Stimulated activated CD4-positive, alpha-beta T cell treated with anti-CD3 and anti-CD28 coated beads, Interleukin-15, amount 100 ng/mL, for 48 hours (primary cell): ENCODE data around the gene PCBP3.
"Not testable (repeated sequence)": the region's sequence is repeated elsewhere in the genome, so short reads cannot be mapped to it uniquely, and the experiment has no call there.

Experiments used
- DNase-seq, 2 donors: peaks; one replicate each; pipeline ENCODE4 v3.0.0-alpha.2; 2020; ENCODE audit warnings: low read depth in 2 of 2

The PCBP3 gene

DNA sequence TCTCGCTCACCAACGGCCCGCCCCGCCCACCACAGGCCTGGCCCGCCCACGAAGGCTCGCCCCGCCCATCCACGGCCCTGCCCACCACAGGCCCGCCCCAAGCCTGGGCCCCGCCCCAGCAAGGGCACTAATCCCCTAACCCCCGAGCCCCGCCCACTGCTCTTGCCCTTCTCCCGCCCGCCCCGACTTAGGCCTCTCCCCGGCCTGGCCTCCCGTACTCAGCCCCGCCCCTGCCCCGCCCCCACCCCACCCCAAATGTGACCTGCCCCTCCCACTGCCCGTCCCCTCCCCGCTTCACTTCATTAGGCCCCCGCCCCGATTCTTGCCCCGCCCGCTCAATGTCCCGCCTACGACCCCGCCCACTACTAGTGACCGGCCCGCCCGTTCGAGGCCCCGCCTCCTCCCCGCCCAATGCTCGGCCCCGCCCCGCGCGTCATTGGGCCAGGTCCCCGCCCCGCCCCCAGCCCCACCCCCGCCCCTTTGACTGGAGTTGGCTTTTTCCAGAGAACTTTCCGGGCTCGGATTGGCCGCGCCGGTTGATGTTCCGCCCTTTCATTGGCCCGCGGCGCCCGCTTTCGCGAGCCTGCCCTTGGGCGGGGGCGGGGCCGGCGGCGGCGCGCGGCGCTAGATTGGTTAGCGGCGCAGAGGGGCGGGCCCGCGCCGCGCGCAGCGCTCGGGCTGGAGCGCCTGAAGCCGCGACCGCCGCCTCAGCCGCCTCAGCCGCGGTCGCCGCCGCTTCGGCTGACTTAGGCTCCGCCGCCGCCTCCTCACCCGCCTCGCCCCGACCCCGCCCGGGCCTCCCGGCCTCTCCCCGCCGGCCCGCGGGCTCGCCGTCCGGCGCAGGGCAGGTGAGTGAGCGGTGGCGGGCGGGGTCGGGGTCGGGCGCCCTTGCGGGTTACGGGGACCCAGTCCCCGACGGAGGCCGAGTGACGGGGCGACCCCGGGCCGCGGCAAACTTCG lies at the start of gene PCBP3:
Gene PCBP3 (plus strand): TSS at position 705 of the 960 bp plus-strand sequence. CDS start 206,361 bp downstream, outside the sequence.
- DNase-seq, result peak; percentile 97 to 99

DNA sequence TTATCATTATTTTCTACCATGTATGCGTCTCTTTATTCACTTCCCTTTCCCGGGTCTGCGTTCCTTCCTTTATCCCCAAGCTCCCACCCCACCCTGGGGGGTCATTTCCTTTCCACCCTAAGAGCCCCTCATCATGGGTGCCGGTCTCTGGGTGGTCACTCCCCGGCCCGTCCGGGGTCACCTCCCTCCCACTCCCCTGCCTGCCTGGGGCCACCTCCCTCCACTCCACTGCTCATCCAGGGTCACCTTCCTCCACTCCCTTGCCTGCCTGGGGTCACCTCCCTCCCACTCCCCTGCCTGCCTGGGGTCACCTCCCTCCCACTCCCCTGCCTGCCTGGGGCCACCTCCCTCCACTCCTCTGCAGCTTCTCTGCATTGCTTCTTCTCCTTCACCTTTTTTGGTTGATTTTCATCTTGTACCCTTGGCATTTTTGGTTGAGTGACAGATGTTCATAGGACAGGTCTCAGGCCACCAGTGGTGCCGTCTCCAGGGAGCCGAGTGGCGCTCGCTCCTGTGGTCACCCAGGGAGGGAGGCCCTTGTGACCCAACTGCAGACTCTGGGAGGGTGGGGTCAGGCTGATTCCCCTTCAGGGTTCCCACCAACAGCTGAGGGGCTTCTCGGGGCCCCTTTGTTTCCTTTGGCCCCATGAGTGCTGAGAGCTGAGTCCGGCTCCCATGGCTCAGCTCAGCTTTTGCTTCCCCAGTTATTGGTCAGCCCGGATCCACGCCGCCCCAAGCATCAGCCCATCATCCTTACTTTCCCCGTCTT lies 48.6 kb upstream of the PCBP3 start:
- DNase-seq, result no peak

DNA sequence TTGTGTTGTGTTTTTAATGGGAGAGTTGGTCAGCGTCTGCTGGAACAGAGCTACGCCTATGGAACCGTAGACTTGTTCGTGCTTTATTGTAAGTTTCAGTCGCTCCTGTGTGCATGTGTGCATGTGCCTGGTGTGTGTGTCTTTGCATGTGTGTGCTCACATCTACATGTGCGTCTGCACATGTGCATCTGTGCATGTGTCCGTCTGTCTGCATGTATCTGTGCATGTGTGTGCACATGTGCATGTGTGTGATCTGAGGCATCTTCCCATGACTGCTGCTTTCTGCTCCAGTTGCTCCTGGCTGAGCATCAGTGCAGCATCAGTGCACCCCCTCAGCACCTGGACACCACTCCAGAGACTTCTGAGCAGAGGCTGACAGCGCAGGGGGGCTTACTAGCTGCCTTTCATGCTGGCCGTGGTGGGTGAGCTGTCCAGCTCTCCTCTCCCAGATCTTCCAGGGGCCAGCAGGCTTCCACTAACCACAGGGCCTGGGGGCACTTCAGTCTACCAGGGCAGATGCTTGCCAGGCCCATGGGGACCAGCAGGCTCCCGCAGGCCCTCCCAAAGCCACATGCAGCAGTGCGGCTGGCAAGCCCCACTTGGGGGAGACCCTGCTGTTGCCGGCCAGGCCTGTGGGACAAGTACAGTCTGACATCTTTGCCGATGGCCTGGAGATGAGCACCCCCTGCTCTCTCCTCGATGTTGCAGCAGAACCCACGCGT lies 47.8 kb upstream of the PCBP3 start:
- DNase-seq, result no peak

DNA sequence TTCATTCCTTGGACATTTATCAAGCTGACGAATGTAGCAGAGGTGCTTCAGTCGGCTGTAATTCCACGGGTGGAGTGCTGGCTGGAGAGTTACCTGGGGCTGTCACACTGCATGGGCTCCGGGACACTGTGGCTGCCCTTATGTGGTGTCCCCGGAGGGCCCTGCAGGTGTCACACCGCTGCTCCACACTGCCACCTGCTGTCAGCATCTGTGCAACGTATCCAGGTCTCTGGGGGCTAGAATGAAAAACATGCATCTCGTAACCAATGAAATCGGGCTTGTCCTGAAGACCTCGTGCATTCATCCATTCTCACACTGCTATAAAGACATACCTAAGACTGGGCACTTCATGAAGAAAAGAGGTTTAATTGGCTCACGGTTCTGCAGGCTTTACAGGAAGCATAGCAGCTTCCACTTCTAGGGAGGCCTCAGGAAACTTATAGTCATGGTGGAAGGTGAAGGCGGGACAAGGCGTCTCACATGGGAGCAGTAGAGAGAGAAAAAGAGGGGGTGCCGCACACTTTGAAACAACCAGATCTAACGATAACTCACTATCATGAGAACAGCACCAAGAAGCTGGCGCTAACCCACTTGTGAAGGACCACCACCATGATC lies 46.7 kb upstream of the PCBP3 start:
- DNase-seq, result peak; percentile 67 to 80

DNA sequence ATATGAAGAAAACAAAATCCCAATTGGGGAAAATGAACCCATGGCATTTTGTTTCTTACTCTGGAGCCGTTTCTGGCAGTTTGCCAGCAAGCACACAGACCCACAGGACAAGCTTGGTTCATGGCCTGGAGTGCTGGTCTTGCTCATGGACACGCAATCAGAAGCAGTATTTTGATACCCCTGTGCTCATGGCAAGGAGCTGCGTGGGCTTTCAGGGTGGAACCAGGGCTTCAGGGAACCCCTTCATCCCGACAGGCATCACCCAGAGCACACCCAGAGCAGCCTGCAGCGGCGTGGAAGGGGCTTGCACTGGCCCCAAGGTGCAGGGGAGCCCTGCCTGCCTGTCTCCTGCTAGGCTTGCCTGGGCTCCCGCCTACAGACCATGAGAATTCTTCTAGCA lies 45.4 kb upstream of the PCBP3 start:
- DNase-seq, result no peak

DNA sequence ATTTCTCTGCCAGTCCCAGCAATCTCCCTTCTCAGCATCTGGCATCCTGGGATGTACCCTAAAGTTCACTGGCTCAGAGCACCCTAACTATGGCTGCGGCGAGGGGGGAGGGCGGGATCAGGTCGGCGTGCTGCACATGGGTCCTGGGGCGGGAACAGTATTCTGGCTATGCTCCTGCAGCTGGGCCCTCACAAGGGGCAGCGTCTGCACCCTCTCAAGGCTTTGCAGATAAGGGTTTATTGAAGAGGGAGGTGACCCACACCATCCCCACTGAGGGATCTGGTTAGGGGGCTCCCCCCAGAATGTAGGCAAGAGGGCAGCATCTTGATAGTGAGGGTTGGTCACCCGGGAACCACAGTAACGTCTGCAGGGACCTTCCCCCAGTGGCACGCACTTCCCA lies 44.9 kb upstream of the PCBP3 start:
- no peak for DNase-seq

DNA sequence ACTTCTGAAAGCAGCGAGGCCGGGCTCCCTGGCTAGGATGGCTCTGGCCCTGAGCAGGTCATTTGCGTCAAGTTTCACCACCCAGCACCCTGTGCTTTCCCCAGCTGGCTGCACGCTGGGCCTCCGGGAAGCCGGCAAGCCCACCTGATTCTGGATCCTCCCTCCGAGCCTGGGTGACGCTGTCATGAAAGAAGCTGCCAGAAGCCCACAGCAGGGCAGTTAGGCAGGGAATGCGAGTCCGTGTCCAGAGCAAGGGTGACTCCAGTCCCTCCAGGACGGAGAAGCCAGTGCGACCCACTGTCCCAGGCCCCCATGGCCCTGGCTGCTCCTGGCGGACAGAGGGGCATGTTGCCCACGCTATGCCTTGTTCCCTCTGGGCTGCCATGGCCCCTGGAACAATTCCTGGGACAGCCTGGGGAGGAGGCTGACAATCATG lies 44.4 kb upstream of the PCBP3 start:
- no peak for DNase-seq

DNA sequence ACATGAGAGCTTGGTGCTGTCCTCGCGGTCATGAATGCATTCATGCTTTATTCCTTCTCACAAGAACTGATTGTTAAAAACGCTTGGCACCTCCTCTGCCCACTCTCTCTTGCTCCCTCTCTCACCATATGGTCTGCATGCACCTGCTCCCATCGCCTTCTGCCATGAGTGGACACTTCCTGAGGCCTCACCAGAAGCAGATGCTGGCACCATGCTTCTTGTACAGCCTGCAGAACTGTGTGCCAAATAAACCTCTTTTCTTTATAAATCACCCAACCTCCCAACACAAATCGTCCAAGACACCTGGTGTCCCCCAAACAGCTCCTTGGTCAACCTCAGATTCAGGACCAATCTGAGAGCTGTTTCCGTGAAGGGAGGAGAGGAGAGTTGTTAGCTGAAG lies 43.3 kb upstream of the PCBP3 start:
- no peak for DNase-seq

DNA sequence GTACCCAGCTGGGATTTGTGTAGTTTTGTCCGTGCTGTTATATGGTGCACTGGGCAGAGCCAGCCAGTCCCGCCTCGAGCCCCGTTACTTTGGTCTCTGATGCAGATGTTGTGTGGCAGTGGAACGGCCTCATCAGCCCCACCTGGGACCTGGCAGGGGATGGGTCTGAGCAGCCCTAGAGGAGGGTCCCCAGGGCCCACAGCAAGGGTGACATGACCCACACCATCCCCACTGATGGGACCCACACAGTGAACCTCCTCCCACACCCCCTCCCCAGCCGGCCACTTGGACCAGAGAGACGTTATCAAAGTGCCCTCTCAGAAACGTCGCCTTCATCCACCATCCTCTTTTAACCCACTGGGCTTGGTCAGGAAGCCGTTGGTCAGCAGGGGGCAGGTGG lies 42.0 kb upstream of the PCBP3 start:
- DNase-seq, result no peak

DNA sequence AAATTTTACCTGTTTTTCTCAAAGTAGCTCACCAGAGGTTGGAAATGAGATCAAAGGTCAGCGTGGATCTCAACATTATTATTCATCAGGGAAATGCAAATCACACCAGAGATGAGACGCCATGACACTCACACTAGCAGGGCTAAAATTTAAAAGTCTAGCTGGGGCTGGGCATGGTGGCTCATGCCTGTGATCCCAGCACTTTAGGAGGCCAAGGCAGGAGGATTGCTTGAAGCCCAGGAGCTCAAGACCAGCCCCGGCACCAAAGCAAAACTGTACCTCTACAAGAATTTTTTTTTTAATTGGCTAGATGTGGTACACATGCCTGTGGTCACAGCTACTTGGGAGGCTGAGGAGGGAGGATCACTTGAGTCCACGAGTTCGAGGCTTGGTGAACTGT lies 41.4 kb upstream of the PCBP3 start:
- no peak for DNase-seq

DNA sequence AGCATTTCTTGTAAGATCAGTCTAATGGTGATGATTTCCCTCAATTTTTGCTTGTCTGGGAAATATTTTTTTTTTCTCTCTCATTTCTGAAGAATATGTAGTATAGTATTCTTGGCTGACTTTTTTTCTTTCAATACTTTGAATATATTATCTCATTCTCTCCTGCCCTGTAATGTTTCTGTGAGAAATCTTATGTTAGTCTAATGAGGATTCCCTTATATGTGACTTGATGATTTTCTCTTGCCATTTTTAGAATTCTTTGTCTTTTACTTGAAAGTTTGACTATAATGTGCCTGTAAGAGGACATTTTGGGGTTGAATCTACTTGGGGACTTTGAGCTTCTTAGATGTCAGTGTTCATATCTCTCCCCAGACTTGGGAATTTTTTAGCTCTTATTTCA lies 40.0 kb upstream of the PCBP3 start:
- DNase-seq, result no peak

DNA sequence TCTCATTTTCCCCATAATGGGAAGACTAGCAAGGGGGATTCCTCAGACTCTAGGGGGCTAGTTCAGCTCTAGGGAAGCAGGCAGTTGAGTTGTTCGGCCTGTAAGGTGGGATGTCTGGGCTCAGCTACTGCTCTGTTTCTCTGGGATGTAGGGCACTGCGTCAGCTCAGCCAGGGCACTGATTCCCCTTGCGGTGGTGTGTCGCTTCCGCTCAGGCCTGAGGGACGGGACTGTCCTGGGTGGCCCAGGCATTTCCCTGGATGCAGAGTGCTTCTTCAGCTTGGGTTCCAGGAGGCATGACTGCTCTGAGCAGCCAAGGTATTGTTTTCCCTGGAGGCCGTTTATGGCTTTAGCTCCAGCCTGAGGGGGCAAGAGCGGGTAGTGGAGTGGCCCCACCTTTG lies 38.8 kb upstream of the PCBP3 start:
- not testable (repeated sequence) for DNase-seq

DNA sequence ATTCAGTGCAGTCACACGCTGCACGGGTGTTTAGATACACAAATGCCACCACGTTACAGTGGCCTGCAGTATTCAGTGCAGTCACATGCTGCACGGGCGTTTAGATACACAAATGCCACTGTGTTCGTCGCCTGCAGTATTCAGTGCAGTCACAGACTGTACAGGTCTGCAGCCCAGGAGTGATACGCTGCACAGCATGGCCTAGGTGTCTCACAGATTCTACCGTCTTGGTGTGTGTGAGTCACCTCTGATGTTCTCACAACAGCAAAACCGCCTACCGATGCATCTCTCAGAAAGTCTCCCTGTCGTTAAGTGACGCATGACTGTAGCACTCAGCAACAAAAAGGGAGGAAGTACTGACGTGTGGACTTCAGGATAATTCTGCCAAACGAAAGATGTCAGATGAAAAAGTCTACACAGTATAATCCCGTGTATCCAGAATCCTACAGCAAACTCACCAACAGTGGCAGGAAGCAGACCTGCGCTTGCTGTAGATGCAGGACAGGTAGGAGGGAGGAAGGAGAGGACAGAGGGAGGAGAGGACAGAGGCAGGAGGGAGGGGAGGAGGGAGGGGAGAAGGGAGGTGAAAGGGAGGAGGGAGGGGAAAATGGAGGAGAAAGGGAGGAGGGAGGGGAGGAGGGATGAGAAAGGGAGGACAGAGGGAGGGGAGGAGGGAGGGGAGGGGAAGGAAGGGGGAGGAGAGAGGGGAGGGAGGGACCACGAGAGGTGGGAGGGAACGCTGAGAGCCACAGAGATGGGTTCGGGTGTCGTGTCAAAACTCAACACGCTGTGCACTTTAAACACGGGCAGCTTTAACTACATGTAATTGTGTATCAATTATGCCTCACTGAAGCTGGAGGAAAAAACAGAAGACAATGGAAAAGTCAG lies 36.3 kb upstream of the PCBP3 start:
- peak; percentile 47 to 57 for DNase-seq

DNA sequence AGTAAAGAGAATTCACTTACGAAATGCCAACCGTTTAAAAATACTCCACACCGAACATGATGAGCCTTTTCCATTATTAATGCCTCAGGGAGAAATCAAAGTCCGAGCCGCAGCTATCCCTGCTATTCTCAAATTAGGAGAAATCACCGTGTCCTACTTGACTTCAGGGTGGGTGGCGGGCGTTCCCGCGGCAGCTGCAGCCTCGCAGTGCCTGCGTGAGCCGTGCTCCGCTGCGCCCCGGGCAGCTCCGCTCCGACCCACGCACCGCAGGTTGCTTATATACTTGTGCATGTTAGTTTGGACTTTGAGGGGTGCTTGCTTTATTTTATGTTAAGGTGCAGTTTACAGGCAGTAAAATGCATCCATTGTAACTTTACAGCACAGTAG lies 35.6 kb upstream of the PCBP3 start:
- DNase-seq, result no peak

DNA sequence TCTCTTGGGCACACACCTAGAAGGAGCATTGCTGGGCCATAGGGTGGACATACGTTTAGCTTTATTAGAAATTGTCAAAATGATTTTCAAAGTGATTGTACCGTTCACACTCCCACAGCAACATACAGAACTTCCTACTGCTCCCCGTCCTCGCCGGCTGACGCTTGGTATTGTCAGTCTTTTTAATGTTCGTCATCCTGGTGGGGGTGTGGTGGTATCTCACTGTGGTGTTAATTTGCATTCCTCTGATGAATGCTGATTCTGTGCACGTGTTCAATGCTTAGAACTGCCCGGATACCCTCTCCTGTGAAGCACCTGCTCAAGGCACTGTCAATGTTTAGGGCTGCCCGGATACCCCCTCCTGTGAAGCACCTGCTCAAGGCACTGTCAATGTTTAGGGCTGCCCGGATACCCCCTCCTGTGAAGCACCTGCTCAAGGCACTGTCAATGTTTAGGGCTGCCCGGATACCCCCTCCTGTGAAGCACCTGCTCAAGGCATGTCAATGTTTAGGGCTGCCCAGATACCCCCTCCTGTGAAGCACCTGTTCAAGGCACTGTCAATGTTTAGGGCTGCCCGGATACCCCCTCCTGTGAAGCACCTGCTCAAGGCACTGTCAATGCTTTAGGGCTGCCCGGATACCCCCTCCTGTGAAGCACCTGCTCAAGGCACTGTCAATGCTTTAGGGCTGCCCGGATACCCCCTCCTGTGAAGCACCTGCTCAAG lies 34.6 kb upstream of the PCBP3 start:
- DNase-seq, result not testable (repeated sequence)

DNA sequence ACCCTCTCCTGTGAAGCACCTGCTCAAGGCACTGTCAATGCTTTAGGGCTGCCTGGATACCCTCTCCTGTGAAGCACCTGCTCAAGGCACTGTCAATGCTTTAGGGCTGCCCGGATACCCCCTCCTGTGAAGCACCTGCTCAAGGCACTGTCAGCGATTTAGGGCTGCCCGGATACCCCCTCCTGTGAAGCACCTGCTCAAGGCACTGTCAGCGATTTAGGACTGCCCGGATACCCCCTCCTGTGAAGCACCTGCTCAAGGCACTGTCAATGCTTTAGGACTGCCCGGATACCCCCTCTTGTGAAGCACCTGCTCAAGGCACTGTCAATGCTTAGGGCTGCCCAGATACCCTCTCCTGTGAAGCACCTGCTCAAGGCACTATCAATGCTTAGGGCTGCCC lies 33.9 kb upstream of the PCBP3 start:
- DNase-seq, result not testable (repeated sequence)

DNA sequence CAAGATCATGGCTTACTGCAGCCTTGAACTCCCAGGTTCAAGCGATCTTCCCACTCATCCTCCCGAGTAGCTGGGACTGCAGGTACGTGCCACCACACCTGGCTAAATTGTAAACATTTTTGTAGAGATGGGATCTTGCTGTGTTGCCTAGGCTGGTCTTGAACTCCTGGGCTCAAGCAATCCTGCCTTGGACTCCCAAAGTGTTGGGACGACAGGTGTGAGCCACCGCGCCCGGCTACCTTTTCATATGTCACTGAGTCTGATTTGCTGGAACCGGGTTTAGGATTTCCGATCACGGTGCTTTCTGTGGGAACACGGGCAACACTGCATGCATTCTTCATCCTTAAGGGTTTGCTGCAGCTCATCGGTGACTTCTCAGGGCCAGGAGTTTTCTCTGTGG lies 32.2 kb upstream of the PCBP3 start:
- no peak for DNase-seq

DNA sequence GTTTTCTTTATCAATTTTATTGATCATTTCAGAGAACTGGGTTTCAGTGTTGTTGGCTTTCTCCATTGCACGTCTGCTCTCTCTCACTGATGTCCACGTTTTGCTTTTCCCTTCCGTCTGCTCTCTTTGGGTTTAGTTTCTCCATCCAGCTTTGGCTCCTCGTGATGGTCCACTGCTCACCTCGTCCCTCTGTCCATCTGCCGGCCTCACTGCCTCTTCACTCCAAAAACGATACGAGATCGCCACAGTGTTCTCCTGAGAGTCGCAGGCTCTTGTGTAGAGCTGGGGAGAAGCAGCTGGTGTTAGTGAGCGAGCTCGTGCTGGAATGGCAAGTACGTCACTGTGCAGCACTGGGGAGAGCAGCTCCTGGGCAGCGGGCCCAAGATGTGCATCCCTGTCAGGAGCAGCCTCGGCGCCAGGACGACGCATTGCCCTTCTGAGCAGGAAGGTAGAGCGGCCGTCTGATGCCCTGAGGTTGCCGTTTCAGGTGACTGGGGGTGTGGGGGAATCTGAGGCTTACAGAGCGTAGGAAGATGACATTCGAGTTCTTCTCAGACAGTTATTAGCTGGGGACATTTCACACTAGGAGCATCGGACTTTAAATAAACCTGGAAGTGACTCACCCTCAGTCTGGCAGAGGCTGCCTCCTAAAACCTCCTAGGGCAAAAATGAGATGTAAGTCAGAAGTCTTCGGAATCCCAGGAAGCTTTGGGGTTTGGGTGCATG lies 31.4 kb upstream of the PCBP3 start:
- DNase-seq, result no peak

DNA sequence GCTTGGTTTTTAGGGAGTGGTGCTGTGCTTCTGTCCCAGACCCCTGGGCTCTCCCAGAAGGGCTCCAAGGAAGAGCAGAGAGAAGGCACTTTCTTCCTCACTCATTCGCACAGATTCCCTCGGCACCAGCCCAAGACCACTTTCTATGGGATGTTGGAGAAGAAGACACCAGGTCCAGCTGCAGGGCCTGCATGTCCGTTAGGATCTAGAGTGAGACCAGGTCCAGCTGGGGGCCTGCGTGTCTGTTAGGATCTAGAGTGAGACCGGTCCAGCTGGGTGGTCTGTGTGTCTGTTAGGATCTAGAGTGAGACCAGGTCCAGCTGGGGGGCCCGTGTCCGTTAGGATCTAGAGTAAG lies 30.9 kb upstream of the PCBP3 start:
- DNase-seq, result not testable (repeated sequence)
